Hematopoietic multipotent progenitor cell treated with erythropoietin and hydrocortisone succinate and interleukin-3 and kit ligand, for 15 days (in vitro differentiated cells): ENCODE measurements around the gene EPHB3.

ENCODE experiments used
- DNase-seq: peaks from one replicate; pipeline ENCODE4 v3.0.0-alpha.2; 2015; ENCODE audit warnings: low spot score

EPHB3 gene

DNA sequence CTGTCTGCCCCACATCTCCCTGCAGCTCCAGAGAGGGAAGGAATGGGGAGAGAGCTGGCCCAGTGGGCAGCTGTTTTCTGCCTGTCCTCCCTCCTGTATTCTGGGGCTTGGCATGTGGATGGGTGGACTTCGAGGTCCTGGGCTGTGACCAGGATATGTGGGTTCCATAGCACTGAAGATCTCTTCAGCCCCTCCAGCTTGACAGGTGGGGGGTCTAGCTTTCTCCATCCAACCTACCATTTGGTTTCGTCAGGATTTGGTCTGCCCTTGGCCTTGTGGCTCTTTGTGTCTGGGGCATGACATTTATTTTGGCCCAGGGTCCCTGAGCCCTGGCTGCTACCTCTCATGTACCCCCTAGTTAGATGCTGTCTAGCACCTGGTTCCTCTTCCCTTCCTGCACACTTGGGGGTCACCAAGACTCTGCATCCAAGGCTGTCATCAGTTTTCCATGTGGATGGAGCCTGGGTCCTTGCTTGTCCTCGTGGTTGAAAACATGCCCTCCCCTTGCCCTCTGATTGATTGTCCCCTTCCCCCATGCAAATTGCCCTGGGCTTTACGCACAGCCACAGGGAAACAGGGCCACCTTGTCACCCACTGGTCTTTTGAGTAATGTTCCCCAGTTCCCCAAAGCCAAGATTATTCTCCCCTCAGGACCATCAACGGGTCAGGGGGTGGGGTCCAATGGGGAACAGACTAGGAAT is 3.2 kb downstream of the EPHB3 start:
- DNase-seq, result no peak

DNA sequence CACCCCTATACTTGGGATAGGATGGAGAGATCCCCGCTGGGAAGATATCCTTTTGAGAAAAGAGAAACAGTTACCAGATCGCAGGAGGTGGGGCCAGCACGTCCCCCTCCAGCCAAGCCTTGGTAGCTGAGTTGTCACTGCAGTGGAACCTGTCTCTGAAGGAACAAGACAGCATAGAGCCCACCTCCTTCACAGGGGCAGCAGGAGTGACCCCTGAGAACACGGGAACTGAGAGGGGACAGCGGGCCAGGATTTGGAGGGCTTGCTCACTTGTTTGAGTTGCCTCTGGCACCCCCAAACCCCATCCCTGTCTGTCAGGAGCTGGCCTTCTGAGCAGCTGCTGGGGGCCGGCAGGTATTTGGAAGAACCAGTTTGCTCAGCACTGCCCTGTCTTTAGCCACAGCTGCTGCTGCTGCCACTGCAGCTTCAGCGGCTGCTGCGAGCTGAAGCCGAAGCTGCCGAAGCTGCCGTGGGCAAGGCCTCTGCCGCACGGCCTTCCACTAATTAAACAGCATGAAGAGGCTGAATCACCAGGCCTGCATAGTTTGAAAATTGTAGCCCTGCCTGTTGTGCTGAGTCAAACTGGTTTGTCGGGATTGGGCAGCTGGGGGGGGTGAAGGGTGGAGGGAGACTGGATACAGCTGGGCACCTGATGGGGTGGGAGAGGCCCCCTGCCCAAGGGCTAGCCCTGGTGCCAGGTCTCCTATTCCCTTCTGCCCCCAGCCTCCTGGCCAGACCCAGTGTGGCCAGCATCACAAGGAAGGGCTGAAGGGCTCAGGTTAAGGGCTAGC is 4.0 kb downstream of the EPHB3 start:
- no peak for DNase-seq

DNA sequence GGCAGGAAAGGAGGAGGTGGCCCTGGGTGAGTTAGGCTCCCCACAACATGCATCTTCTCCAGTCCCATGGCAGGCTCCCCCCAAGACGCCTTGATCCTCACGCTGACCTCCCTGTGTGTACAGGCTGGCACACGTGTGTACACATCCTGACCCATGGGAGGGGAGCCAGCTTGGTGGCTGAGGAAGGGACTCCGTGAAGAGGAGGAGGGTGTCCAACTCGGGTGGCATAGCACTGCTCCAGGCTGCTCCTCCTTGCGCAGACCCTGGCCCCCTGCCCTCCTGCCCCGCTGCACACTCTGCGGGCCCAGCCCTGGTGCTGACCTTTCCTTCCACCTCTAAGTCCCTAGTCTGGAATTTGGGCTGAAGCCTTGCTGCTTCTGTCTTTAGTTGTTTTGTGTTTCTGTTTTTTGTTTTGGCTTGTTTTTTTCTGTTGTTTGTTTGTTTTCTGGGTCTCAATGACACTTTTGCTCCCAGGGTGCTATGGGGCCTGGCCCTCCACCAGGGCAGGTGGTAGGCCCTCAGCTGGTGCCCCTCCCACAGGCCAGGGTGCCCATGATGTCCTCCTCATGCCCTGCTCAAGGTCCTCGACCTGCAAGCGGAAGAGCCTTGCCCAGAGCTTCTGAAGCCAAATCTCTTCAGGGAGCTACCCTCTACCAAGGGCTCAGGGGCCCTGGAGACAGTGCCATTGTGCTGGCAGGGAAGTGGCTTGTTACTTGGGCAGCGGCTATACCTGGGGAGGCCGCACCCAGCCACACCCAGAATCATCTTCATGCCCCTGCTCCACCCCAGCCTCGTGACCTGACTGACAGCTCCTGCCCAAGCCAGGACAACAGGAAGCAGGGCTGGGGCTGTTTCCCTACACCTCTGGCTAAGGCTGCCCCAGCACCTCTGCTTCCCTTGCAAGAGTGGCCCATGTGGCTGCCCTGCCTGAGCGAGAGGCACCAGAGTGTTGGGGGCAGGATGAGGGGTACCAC is 5.1 kb downstream of the EPHB3 start:
- no peak for DNase-seq

- no peak for DNase-seq
Measured at GRCh38 chr3:184567946-184568559, 6.5 kb downstream of the EPHB3 start.

DNA sequence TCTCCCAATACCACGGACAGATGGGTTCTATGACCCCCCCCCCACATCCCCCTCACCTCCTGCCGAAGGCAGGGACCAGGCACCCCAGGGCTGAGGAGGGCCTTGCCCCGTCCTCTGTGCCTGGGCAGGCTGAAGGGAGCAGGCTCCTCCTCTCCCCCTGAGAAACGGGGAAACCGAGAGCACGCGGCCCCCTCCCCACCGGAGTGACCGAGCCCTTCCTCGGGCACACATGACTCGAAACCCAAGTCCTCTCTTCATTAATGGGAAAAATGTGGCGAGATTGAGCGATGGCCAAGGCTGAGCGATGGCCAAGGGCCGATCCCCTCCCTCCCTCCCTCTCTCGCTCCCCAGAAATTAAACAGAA is 7.0 kb downstream of the EPHB3 start:
- DNase-seq, result no peak

- no peak for DNase-seq
Measured at GRCh38 chr3:184568924-184569829, 7.6 kb downstream of the EPHB3 start.

DNA sequence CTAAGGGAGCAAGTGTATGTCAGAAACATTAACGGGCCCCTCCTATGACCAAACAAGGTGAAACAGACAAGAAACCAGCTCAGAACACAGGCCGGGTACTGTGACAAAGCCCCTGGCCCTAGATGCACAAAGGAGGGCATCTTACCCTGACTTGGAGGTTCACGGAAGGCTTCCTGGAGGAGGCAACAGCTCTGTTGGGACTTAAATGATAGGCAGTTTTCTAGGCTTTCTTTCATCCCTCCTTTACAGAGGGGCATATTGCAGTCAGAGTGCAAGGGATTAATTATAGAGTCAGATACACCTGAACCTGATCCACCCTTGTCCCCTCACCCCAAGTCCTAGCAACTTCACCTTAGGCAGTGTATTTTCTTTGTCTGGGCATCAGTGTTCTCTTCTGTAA is 8.4 kb downstream of the EPHB3 start:
- no peak for DNase-seq

DNA sequence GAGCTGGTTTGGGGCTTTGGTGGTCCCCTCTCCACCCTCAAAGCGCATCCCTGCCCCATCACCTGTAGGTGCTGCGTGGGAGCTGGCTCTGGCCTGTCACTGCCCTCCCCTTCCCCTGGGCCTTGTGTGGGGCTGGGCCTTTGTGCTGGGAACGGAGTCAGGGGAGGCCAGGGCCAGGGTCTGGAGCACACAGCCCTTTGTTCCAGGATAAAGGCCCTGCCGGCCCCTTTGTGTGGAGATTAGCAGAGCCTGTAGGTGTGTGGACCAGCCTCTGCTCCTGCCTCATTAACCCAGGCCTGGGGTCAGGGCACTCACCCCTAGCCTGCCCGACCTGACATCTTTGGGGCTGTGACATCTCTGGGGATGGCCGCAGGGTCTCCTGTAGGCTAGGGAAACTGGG is 8.9 kb downstream of the EPHB3 start:
- no peak for DNase-seq

- no peak for DNase-seq
Measured at GRCh38 chr3:184571750-184572377, 10.3 kb downstream of the EPHB3 start.

DNA sequence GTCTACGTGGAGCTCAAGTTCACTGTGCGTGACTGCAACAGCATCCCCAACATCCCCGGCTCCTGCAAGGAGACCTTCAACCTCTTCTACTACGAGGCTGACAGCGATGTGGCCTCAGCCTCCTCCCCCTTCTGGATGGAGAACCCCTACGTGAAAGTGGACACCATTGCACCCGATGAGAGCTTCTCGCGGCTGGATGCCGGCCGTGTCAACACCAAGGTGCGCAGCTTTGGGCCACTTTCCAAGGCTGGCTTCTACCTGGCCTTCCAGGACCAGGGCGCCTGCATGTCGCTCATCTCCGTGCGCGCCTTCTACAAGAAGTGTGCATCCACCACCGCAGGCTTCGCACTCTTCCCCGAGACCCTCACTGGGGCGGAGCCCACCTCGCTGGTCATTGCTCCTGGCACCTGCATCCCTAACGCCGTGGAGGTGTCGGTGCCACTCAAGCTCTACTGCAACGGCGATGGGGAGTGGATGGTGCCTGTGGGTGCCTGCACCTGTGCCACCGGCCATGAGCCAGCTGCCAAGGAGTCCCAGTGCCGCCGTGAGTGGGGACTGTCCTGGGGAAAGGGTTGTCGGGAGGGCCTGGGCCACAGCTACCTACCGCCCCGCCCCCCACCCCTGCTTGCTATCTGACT is 11.2 kb downstream of the EPHB3 start:
- no peak for DNase-seq

DNA sequence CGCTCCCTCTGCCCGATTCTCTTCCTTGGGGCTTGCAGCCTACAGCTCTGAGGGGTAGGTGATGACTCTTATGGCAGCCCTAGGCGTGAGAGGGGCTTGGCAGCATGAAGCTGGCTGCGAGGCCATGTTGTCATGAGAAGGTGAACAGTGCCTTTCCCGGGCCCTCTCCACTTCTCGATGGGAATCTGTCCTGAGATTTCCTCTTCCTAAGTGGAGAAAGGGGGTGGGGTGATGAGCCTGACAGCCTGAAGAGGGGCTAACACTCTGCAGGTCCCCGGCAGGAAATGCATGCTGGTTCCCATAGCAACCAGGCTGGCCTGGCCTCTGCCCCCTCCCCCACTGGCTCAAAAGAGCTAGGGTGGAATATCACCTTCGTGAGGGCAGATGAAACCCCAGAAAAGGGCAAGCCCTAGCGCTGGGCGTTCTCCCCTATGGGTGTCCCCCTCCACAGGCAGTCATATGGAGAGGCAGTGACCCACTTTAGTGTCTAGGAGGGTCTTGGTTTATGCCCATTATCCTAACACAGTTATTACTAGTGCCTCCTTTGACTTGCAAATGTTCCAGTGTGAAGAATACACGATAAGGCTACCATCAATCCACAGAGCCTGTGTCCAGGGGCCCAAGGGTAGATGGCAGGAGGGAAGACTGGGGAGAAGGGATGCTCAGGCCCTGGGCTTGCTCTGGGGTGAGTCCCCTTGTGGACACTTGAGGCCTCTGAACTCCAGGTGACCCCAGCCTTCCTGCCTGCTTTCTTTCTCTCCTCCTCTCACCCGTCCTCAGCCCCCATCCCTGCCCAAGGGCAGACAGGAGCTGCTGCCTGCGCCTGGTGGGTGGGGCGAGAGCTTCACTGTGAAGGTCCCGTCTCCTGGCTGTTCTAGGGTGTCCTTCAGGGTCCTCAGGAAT is 13.2 kb downstream of the EPHB3 start:
- DNase-seq, result no peak

- no peak for DNase-seq
Measured at GRCh38 chr3:184575701-184576100, 14.1 kb downstream of the EPHB3 start.

- no peak for DNase-seq
Measured at GRCh38 chr3:184576457-184577240, 15.1 kb downstream of the EPHB3 start.

DNA sequence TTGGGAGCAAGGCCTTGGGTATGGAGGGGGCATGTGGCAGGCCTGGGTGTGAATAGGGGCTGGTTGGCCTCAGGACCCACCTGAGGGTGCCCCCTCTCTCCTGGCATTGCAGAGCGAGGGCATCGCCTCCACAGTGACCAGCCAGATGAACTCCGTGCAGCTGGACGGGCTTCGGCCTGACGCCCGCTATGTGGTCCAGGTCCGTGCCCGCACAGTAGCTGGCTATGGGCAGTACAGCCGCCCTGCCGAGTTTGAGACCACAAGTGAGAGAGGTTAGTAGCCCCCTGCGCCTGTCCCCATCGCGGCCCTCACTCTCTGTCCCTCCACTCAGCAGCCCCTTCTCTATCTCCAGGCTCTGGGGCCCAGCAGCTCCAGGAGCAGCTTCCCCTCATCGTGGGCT is 16.0 kb downstream of the EPHB3 start:
- no peak for DNase-seq

DNA sequence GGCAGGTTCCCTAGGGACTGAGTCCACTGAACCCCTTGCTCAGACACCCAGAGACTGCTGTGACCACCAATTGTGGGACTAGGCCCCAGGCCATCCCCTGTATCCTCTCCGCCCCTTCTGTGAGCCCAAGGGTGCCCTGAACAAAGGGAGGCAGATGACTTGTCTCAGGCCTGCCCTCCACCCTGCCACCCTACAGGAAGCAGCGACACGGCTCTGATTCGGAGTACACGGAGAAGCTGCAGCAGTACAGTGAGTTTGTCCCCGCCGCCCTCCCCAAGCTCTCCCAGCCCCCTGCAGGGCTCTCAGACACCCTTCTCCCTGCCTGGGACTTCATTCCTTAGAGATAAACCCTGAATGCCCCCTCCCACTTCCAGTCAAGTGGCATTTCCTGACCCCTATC is 16.6 kb downstream of the EPHB3 start:
- no peak for DNase-seq

GRCh38 chr3:184578822-184579221 is 17.2 kb downstream of the EPHB3 start:
- no peak for DNase-seq

GRCh38 chr3:184579513-184579912 is 17.9 kb downstream of the EPHB3 start:
- no peak for DNase-seq

GRCh38 chr3:184580376-184580775 is 18.8 kb downstream of the EPHB3 start:
- no peak for DNase-seq
